ENCODE results near the gene POU6F2.

DNA sequence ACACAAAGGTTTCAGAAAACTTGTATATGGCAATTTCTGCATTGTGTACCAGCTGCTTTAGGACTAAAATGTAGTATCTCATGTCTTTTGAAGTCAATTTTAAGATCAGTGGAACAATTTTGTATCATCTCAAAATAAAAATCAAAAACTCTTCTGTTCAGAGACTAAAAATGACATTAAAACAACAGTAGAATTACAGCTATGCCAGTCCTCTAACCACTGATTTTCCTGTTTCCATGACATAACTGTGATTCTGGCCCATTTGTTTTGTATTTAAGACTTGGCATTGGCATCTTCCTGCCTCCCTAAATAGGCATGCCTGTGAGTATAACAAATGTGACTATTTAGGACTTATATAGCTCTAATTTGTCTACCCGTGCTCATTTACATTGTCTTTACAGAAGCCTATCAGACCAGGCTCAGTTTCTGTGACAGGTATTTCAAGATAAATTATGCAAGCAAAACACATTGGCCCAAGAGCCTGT is 39.7 kb upstream of the POU6F2 start:
- TF ChIP-seq, protein P1, sequence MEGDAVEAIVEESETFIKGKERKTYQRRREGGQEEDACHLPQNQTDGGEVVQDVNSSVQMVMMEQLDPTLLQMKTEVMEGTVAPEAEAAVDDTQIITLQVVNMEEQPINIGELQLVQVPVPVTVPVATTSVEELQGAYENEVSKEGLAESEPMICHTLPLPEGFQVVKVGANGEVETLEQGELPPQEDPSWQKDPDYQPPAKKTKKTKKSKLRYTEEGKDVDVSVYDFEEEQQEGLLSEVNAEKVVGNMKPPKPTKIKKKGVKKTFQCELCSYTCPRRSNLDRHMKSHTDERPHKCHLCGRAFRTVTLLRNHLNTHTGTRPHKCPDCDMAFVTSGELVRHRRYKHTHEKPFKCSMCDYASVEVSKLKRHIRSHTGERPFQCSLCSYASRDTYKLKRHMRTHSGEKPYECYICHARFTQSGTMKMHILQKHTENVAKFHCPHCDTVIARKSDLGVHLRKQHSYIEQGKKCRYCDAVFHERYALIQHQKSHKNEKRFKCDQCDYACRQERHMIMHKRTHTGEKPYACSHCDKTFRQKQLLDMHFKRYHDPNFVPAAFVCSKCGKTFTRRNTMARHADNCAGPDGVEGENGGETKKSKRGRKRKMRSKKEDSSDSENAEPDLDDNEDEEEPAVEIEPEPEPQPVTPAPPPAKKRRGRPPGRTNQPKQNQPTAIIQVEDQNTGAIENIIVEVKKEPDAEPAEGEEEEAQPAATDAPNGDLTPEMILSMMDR (IDR thresholded peaks at IDR 0.05) = no peak
- TF ChIP-seq, protein P2, sequence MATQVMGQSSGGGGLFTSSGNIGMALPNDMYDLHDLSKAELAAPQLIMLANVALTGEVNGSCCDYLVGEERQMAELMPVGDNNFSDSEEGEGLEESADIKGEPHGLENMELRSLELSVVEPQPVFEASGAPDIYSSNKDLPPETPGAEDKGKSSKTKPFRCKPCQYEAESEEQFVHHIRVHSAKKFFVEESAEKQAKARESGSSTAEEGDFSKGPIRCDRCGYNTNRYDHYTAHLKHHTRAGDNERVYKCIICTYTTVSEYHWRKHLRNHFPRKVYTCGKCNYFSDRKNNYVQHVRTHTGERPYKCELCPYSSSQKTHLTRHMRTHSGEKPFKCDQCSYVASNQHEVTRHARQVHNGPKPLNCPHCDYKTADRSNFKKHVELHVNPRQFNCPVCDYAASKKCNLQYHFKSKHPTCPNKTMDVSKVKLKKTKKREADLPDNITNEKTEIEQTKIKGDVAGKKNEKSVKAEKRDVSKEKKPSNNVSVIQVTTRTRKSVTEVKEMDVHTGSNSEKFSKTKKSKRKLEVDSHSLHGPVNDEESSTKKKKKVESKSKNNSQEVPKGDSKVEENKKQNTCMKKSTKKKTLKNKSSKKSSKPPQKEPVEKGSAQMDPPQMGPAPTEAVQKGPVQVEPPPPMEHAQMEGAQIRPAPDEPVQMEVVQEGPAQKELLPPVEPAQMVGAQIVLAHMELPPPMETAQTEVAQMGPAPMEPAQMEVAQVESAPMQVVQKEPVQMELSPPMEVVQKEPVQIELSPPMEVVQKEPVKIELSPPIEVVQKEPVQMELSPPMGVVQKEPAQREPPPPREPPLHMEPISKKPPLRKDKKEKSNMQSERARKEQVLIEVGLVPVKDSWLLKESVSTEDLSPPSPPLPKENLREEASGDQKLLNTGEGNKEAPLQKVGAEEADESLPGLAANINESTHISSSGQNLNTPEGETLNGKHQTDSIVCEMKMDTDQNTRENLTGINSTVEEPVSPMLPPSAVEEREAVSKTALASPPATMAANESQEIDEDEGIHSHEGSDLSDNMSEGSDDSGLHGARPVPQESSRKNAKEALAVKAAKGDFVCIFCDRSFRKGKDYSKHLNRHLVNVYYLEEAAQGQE (IDR thresholded peaks at IDR 0.05; ENCODE audit: insufficient read depth in 1 of 2, low read depth in 2 of 2, low read length in 1 of 2) = no peak
